Hepatocyte (in vitro differentiated cells): ENCODE data around the gene ACY1. TPM values are rescaled to one million over a fixed set of nuclear protein-coding genes. Genes with fewer than 3 reads are reported as not detected.

Experiments
- DNase-seq: peaks from one replicate; pipeline ENCODE4 v3.0.0-alpha.2; 2016; ENCODE audit warnings: low spot score
- H2AFZ ChIP-seq: fragments of 200-600 bp; sonication (generic); 2 replicates; pipeline ENCODE4 v1.6.0; 2016; ENCODE audit warnings: antibody characterized with exemption, mild to moderate bottlenecking
- H3K27ac ChIP-seq: fragments of 200-600 bp; sonication (generic); 2 replicates; pipeline ENCODE4 v1.5.1; 2016; ENCODE audit warnings: mild to moderate bottlenecking
- H3K27me3 ChIP-seq: fragments of 200-600 bp; sonication (generic); 2 replicates; pipeline ENCODE4 v1.6.1; 2016
- H3K36me3 ChIP-seq: fragments of 200-600 bp; sonication (generic); replicated peaks from 2 replicates; pipeline ENCODE4 v1.5.1; 2016; ENCODE audit warnings: low read depth; ENCODE audit not compliant: insufficient read depth
- H3K4me1 ChIP-seq: fragments of 200-600 bp; sonication (generic); 2 replicates; pipeline ENCODE4 v1.5.1; 2016; ENCODE audit warnings: mild to moderate bottlenecking, moderate library complexity; ENCODE audit not compliant: insufficient read depth
- H3K4me2 ChIP-seq: fragments of 200-600 bp; sonication (generic); 2 replicates; pipeline ENCODE4 v1.6.0; 2016
- H3K4me3 ChIP-seq: fragments of 200-600 bp; sonication (generic); 2 replicates; pipeline ENCODE4 v1.5.1; 2016; ENCODE audit warnings: mild to moderate bottlenecking
- H3K79me2 ChIP-seq: fragments of 200-600 bp; sonication (generic); 2 replicates; pipeline ENCODE4 v1.6.0; 2017; ENCODE audit warnings: mild to moderate bottlenecking
- H3K9me2 ChIP-seq: fragments of 200-600 bp; sonication (generic); replicated peaks from 2 replicates; pipeline ENCODE4 v1.6.0; 2017; ENCODE audit warnings: mild to moderate bottlenecking; ENCODE audit not compliant: insufficient read depth
- H3K9me3 ChIP-seq: fragments of 200-600 bp; sonication (generic); 2 replicates; pipeline ENCODE4 v1.5.1; 2016; ENCODE audit warnings: low read depth, mild to moderate bottlenecking
- H4K20me1 ChIP-seq: fragments of 200-600 bp; sonication (generic); 2 replicates; pipeline ENCODE4 v1.6.0; 2016; ENCODE audit warnings: mild to moderate bottlenecking; ENCODE audit not compliant: insufficient read depth, poor library complexity, severe bottlenecking
- CTCF ChIP-seq: fragments of 200-600 bp; sonication (generic); IDR thresholded peaks from 2 replicates; pipeline ENCODE4 v1.5.1; 2016; ENCODE audit warnings: antibody characterized with exemption, mild to moderate bottlenecking; ENCODE audit not compliant: poor library complexity
- EZH2 ChIP-seq: fragments of 200-600 bp; sonication (generic); IDR thresholded peaks from 2 replicates; pipeline ENCODE4 v1.6.1; 2016; ENCODE audit warnings: antibody characterized with exemption, mild to moderate bottlenecking, borderline replicate concordance
- EZH2phosphoT487 ChIP-seq: fragments of 200-600 bp; sonication (generic); IDR thresholded peaks from one replicate; pipeline ENCODE4 v1.6.1; 2018; ENCODE audit warnings: antibody characterized with exemption, mild to moderate bottlenecking, low read depth, moderate library complexity; ENCODE audit not compliant: unreplicated experiment, severe bottlenecking
- WGBS: methylation state at CpG from one replicate; pipeline ENCODE4 v1.1.6; 2016; ENCODE audit warnings: low lambda C conversion rate; ENCODE audit errors: missing lambda C conversion rate; 5-methylcytosine and 5-hydroxymethylcytosine counted together
- polyA plus RNA-seq: library from polyadenylated mRNA; unstranded; fragments of >200 nt; fragmentation: Nextera tagmentation; extraction: Ambion mirVana; gene quantifications from 2 replicates; pipeline ENCODE4 v1.2.1, GENCODE V29; 2016
- total RNA-seq: library from RNA; depleted of rRNA; stranded (reverse); fragments of >200 nt; gene quantifications from 2 replicates; pipeline ENCODE4 v1.2.3, GENCODE V29; 2014

The ACY1 gene
- total and polyA plus RNA-seq, 2 experiments from 2014 or later: 164 to 183 TPM

GRCh38 chr3:52029053-52029452 lies 45.7 kb downstream of the ACY1 start:
- TF ChIP-seq CTCF (no peak), EZH2 (no peak)

GRCh38 chr3:52029535-52029934 lies 46.2 kb downstream of the ACY1 start:
- Histone ChIP-seq H3K9me3 (no peaks in the 10 kb centered on the region), H3K4me3 (no peak overlapping the region), H4K20me1 (no peaks in the 10 kb centered on the region), H3K4me1 (peaks cover 8% of the 10 kb centered on the region), H2AFZ (no peak overlapping the region), H3K79me2 (no peaks in the 10 kb centered on the region), H3K27me3 (no peaks in the 10 kb centered on the region), H3K9me2 (no peaks in the 10 kb centered on the region), H3K4me2 (no peak overlapping the region), H3K36me3 (no peaks in the 10 kb centered on the region), H3K27ac (no peak overlapping the region)
- DNase-seq: no peak
- no peak for TF ChIP-seq CTCF
- no peak for TF ChIP-seq EZH2phosphoT487
- no peak for TF ChIP-seq EZH2
- 88% methylated on average over 10 of the region's 10 CpGs for WGBS

More at GRCh38 chr3:52029053-52029452, 45.7 kb downstream of the ACY1 start:
- H2AFZ ChIP-seq: no peak overlapping the region
- 74% methylated on average over 9 of the region's 9 CpGs for WGBS
- peaks cover 8% of the 10 kb centered on the region for H3K4me1 ChIP-seq
- no peaks in the 10 kb centered on the region for H3K9me3 ChIP-seq
- no peaks in the 10 kb centered on the region for H3K27me3 ChIP-seq
- no peaks in the 10 kb centered on the region for H3K79me2 ChIP-seq
- no peak overlapping the region for H3K4me3 ChIP-seq
- no peak overlapping the region for H3K27ac ChIP-seq
- H3K4me2 ChIP-seq: no peak overlapping the region
- no peaks in the 10 kb centered on the region for H3K36me3 ChIP-seq
- H4K20me1 ChIP-seq: no peaks in the 10 kb centered on the region
- H3K9me2 ChIP-seq: no peaks in the 10 kb centered on the region
- no peak for DNase-seq

- H3K4me1 ChIP-seq: peaks cover 8% of the 10 kb centered on the region
- no peaks in the 10 kb centered on the region for H3K9me2 ChIP-seq
- H3K79me2 ChIP-seq: no peaks in the 10 kb centered on the region
- H3K4me3 ChIP-seq: no peak overlapping the region
- no peaks in the 10 kb centered on the region for H3K36me3 ChIP-seq
- no peak for TF ChIP-seq EZH2
- TF ChIP-seq CTCF: no peak
- DNase-seq: no peak
- no peak overlapping the region for H3K4me2 ChIP-seq
- no peak overlapping the region for H2AFZ ChIP-seq
- H3K27me3 ChIP-seq: no peaks in the 10 kb centered on the region
- H3K27ac ChIP-seq: no peak overlapping the region
- 81% methylated on average over 11 of the region's 11 CpGs for WGBS
- H3K9me3 ChIP-seq: no peaks in the 10 kb centered on the region
- no peaks in the 10 kb centered on the region for H4K20me1 ChIP-seq
Observed at GRCh38 chr3:52030714-52031310, 47.5 kb downstream of the ACY1 start.

- H3K9me2 ChIP-seq: no peaks in the 10 kb centered on the region
- no peaks in the 10 kb centered on the region for H3K79me2 ChIP-seq
- H4K20me1 ChIP-seq: no peaks in the 10 kb centered on the region
- H3K4me1 ChIP-seq: peaks cover 8% of the 10 kb centered on the region
- no peaks in the 10 kb centered on the region for H3K36me3 ChIP-seq
- DNase-seq: no peak
- H3K4me3 ChIP-seq: no peak overlapping the region
- no peak overlapping the region for H2AFZ ChIP-seq
- H3K4me2 ChIP-seq: no peak overlapping the region
- no peaks in the 10 kb centered on the region for H3K27me3 ChIP-seq
- H3K27ac ChIP-seq: no peak overlapping the region
- no peaks in the 10 kb centered on the region for H3K9me3 ChIP-seq
- WGBS: 94% methylated on average over 10 of the region's 10 CpGs
- TF ChIP-seq CTCF: no peak
- TF ChIP-seq EZH2phosphoT487: no peak
Observed at GRCh38 chr3:52031896-52032295, 48.6 kb downstream of the ACY1 start.
